DND-41 (cell line): Measurements from ENCODE around the gene FHIT.

ENCODE experiments used
- CTCF ChIP-seq: IDR thresholded peaks from 2 replicates; pipeline ENCODE4 v1.5.1; 2012; ENCODE audit warnings: borderline replicate concordance, low read length, moderate library complexity, mild to moderate bottlenecking; ENCODE audit not compliant: poor library complexity, severe bottlenecking; ENCODE audit errors: extremely low read depth
- EZH2 ChIP-seq: IDR thresholded peaks from 3 replicates; pipeline ENCODE4 v1.6.1; 2012; ENCODE audit warnings: borderline replicate concordance, low read depth, mild to moderate bottlenecking, moderate library complexity, low read length, inconsistent platforms; ENCODE audit not compliant: severe bottlenecking

GRCh38 chr3:61278713-61279112 lies 27.5 kb upstream of the FHIT start:
- no peak for TF ChIP-seq CTCF
- no peak for TF ChIP-seq EZH2
